Measurements from ENCODE around the gene PARD3.

- TF ChIP-seq EZH2phosphoT487 (IDR thresholded peaks at IDR 0.05; ENCODE audit: borderline replicate concordance, low read length), result no peak
- TF ChIP-seq, protein P1, sequence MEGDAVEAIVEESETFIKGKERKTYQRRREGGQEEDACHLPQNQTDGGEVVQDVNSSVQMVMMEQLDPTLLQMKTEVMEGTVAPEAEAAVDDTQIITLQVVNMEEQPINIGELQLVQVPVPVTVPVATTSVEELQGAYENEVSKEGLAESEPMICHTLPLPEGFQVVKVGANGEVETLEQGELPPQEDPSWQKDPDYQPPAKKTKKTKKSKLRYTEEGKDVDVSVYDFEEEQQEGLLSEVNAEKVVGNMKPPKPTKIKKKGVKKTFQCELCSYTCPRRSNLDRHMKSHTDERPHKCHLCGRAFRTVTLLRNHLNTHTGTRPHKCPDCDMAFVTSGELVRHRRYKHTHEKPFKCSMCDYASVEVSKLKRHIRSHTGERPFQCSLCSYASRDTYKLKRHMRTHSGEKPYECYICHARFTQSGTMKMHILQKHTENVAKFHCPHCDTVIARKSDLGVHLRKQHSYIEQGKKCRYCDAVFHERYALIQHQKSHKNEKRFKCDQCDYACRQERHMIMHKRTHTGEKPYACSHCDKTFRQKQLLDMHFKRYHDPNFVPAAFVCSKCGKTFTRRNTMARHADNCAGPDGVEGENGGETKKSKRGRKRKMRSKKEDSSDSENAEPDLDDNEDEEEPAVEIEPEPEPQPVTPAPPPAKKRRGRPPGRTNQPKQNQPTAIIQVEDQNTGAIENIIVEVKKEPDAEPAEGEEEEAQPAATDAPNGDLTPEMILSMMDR (IDR thresholded peaks at IDR 0.05; ENCODE audit: low read depth, low read length, poor library complexity, severe bottlenecking), result no peak
These were observed 44.0 kb downstream of the PARD3 start for GRCh38 chr10:34771106-34771505.
